HG03045 (cell line): ENCODE results near the gene AJM1.
"Not testable (repeated sequence)": the region's sequence is repeated elsewhere in the genome, so short reads cannot be mapped to it uniquely, and the experiment has no call there.

Experiments used
- ATAC-seq: cut with Tn5 transposase; IDR thresholded peaks from one replicate; pipeline ENCODE4 v1.9.1; 2021; ENCODE audit warnings: mild to moderate bottlenecking, moderate library complexity; ENCODE audit not compliant: unreplicated experiment

The AJM1 gene

DNA sequence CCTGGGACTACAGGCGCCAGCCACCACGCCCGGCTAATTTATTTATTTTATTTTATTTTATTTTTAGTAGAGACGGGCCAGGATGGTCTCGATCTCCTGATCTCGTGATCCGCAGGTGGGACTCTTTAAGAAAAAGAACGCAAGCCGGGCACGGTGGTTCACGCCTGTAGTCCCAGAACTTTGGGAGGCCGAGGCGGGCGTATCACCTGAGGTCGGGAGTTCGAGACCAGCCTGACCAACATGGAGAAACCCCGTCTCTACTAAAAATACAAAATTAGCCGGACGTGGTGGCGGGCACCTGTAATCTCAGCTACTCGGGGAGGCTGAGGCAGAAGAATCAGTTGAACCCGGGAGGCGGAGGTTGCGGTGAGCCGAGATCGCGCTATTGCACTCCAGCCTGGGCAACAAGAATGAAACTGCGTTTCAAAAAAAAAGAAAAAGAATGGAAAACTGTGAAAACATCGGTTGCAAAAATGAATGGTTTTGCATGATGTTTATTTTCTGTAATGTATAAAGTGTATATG lies 24.7 kb downstream of the AJM1 start:
- not testable (repeated sequence) for ATAC-seq

DNA sequence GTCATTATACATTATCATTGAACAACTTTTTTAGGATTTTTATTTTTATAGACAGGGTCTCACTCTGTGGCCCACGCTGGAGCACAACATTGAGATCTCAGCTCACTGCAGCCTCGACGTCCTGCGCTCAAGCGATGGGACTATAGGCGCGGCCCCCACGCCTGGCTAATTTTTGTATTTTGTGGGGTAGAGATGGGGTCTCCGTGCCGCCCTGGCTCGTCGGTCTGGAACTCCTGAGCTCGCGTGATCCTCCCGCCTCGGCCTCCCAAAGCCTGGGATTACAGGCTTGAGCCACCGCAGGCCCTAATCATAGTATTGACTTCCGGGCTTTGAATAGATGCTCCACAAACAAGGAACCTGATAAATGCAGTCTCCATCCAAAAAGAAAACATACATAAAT lies 25.2 kb downstream of the AJM1 start:
- no peak for ATAC-seq

DNA sequence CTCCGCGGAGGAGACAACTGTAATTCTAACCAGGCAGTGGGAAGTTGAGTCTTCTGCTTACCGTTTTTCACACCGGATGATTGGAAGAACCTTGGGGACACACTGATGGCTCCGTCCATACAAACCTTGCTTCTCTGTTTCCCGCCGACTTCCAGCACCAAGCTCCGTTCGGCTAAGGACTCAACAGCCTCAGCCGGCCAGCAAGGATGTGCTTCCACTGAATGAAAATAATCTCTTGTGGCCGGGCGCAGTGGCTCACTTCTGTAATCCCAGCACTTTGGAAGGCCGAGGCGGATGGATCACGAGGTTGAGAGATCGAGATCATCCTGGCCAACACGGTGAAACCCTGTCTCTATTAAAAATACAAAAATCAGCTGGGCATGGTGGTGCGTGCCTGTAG lies 25.6 kb downstream of the AJM1 start:
- ATAC-seq = no peak

GRCh38 chr9:136868644-136869043 lies 26.4 kb downstream of the AJM1 start:
- no peak for ATAC-seq

DNA sequence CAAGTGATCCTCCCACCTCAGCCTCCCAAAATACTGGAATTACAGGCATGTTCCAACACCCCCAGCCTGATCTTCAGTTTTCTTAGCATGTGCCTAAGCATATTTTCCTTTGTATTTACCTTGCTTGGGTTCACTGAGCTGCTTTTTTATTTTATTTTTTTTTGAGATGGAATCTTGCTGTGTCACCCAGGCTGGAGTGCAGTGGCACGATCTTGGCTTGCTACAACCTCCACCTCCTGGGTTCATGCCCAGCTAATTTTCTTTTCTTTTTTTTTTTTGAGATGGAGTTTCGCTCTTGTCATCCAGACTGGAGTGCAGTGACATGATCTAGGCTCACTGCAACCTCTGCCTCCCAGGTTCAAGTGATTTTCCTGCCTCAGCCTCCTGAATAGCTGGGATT lies 27.3 kb downstream of the AJM1 start:
- ATAC-seq = not testable (repeated sequence)

GRCh38 chr9:136875155-136875554 lies 32.9 kb downstream of the AJM1 start:
- ATAC-seq = no peak

DNA sequence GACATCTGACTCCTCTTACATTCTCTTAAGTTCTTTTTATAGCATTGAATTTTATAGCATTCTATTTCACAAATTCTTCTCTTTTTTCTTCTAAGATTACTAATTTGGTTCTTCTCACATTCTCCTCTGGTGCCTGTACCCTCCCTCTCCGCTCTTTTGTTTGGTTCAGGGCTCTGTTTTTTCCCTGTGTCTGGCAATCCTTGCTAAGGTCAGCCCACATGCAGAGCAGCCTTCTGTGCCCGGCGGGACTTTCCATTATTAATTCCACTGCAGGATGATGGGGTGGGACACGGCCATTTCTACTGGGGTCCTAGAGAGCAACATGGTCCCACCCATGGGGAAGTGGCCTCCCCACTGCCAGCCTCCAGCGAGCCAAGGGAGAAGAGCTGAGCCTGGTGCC lies 34.2 kb downstream of the AJM1 start:
- ATAC-seq = no peak

- ATAC-seq = no peak
Measured at GRCh38 chr9:136880651-136881050, 38.4 kb downstream of the AJM1 start.

DNA sequence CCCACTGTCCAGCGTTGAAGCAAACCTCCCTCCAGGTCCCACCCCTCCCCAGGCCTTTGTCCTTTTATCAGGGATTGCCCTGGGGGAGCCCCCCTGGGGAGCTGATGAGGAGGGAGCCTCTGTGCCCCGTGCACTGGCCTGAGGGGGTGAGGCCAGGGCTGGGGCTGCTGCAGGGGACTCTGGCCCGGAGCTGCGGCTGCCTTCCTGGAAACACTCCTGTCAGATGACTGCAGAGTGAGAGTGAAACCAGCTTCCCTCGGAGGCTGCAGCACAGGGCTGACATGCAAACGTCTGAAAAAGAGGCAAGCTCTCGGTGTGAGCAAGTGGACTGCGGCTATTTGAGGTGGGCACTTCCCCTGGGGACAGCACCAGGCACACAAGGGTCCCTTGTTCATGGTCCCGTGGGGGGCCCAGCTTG lies 39.4 kb downstream of the AJM1 start:
- ATAC-seq = no peak

- no peak for ATAC-seq
Measured at GRCh38 chr9:136882109-136882946, 40.0 kb downstream of the AJM1 start.

GRCh38 chr9:136882947-136883283 lies 40.6 kb downstream of the AJM1 start:
- ATAC-seq = not testable (repeated sequence)

DNA sequence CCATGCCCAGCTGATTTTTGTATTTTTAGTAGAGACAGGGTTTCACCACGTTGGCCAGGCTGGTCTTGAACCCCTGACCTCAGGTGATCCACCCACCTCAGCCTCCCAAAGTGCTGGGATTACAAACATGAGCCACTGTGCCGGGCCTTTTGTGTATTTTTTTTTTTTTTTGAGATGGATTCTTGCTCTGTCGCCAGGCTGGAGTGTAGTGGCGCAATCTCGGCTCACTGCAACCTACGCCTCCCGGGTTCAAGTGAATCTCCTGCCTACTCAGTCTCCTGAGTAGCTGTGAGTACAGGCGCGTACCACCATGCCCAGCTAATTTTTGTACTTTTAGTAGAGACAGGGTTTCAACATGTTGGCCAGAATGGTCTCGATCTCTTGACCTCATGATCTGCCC lies 41.4 kb downstream of the AJM1 start:
- ATAC-seq = not testable (repeated sequence)

DNA sequence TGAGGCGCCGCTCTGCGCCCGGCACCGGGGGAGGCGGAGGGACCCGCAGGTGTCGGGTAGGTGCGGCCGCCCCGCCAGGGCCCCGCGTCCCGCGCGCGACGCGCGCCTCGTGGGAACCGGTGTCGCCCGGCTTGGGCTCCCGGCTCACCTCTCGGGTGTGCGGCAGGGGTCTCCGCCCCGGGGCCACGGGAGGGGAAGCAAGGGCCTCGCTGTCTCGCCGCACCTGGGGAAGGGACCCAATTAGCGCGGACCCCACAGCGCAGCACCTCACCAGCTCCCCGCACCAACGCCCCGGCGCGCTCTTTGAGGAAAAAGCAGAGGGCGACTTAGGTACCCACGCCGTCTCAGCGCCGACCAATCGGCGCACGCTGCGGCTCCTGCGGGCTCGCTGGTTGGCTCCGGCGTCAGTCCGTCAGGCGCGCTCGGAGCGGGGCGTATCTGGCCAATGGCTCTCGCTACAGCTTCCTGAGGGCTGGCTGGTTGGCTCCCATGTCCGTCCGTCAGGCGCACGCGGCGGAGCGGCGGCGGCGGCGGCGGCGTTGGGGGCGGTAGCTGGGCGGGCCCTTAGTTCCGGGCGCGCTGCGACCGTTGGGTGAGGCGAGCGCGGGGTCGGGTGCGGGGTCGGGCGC lies 43.8 kb downstream of the AJM1 start, which contains the start of gene TRAF2:
Gene TRAF2 (plus strand): TSS at position 567 of the 629 bp plus-strand sequence. CDS start 12,225 bp downstream, outside the sequence.
- ATAC-seq = peak; percentile 83

- ATAC-seq = peak; percentile 18
Measured at GRCh38 chr9:136886610-136887597, 44.6 kb downstream of the AJM1 start.

GRCh38 chr9:136888454-136888853 lies 46.2 kb downstream of the AJM1 start:
- ATAC-seq = no peak

DNA sequence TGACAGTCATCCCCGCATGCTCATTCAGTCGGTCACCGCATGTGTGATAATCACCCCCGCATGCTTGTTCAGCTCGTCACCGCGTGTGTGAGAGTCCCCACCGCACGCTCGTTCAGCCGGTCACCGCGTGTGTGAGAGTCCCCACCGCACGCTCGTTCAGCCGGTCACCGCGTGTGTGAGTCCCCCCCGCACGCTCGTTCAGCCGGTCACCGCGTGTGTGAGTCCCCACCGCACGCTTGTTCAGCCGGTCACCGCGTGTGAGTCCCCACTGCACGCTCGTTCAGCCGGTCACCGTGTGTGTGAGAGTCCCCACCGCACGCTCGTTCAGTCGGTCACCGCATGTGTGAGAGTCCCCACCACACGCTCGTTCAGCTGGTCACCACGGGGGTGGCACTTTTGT lies 47.6 kb downstream of the AJM1 start:
- no peak for ATAC-seq

DNA sequence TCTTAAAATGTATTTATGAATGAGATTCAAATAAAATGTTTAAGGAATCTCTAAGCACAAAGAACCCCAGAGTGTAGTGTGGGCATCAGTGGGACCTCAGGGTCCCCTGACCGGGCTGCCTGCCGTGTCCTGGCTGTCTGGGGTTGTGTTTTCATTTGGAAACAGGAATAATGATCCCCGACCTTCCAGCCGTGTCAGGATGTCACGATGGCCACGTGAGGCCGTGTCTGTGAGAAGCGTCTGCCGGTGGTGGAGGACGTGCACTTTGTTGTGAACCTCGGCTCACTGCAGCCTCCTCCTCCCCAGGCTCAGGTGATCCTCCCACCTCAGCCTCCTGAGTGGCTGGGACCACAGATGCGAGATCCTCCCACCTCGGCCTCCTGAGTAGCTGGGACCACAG lies 48.4 kb downstream of the AJM1 start:
- no peak for ATAC-seq
